B cell (primary cell): Measurements from ENCODE around the gene MAML2.

Source experiments
- EZH2 ChIP-seq: IDR thresholded peaks from 2 replicates; pipeline ENCODE4 v1.6.1; 2012; ENCODE audit warnings: borderline replicate concordance, low read depth, mild to moderate bottlenecking, moderate library complexity, low read length; ENCODE audit not compliant: insufficient read depth, poor library complexity, severe bottlenecking
- TF ChIP-seq, protein P1 (sequence below): fragments of 200-600 bp; IDR thresholded peaks from one replicate; pipeline ENCODE4 v1.8.0; 2022; ENCODE audit warnings: antibody characterized with exemption, mild to moderate bottlenecking

- TF ChIP-seq, protein P1, sequence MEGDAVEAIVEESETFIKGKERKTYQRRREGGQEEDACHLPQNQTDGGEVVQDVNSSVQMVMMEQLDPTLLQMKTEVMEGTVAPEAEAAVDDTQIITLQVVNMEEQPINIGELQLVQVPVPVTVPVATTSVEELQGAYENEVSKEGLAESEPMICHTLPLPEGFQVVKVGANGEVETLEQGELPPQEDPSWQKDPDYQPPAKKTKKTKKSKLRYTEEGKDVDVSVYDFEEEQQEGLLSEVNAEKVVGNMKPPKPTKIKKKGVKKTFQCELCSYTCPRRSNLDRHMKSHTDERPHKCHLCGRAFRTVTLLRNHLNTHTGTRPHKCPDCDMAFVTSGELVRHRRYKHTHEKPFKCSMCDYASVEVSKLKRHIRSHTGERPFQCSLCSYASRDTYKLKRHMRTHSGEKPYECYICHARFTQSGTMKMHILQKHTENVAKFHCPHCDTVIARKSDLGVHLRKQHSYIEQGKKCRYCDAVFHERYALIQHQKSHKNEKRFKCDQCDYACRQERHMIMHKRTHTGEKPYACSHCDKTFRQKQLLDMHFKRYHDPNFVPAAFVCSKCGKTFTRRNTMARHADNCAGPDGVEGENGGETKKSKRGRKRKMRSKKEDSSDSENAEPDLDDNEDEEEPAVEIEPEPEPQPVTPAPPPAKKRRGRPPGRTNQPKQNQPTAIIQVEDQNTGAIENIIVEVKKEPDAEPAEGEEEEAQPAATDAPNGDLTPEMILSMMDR: no peak
- no peak for TF ChIP-seq EZH2
Observed at GRCh38 chr11:96388891-96389719, 46.1 kb upstream of the MAML2 start.
